ENCODE data around the gene STAT5B.

STAT5B gene

GRCh38 chr17:42285346-42286050 is 9.3 kb upstream of the STAT5B start:
- TF ChIP-seq POLR2AphosphoS5 (IDR thresholded peaks at IDR 0.05; ENCODE audit: low read depth, low read length) (no peak), TAF1 (IDR thresholded peaks at IDR 0.05; ENCODE audit: borderline replicate concordance, insufficient read depth, low read length) (no peak), REST (IDR thresholded peaks at IDR 0.05; ENCODE audit: insufficient read depth in 1 of 2, low read depth in 2 of 2, low read length in 2 of 2) (no peak), SIN3A (IDR thresholded peaks at IDR 0.05; ENCODE audit: borderline replicate concordance, insufficient read depth, low read length) (no peak), FOXP2 (optimal IDR thresholded peaks at IDR 0.05; ENCODE audit: borderline replicate concordance, extremely low read depth, extremely low read length, insufficient read depth) (no peak)

GRCh38 chr17:42284566-42284965 is 8.4 kb upstream of the STAT5B start:
- TF ChIP-seq SIN3A (IDR thresholded peaks at IDR 0.05; ENCODE audit: borderline replicate concordance, insufficient read depth, low read length) (no peak), REST (IDR thresholded peaks at IDR 0.05; ENCODE audit: insufficient read depth in 1 of 2, low read depth in 2 of 2, low read length in 2 of 2) (no peak), TAF1 (IDR thresholded peaks at IDR 0.05; ENCODE audit: borderline replicate concordance, insufficient read depth, low read length) (no peak), POLR2AphosphoS5 (IDR thresholded peaks at IDR 0.05; ENCODE audit: low read depth, low read length) (no peak)

GRCh38 chr17:42284024-42284369 is 7.8 kb upstream of the STAT5B start:
- TF ChIP-seq FOXP2 (optimal IDR thresholded peaks at IDR 0.05; ENCODE audit: borderline replicate concordance, extremely low read depth, extremely low read length, insufficient read depth) (no peak), POLR2AphosphoS5 (IDR thresholded peaks at IDR 0.05; ENCODE audit: low read depth, low read length) (no peak)

GRCh38 chr17:42283241-42284023 is 7.2 kb upstream of the STAT5B start:
- TF ChIP-seq POLR2AphosphoS5 (IDR thresholded peaks at IDR 0.05; ENCODE audit: low read depth, low read length) (no peak), SIN3A (IDR thresholded peaks at IDR 0.05; ENCODE audit: borderline replicate concordance, insufficient read depth, low read length) (no peak), REST (IDR thresholded peaks at IDR 0.05; ENCODE audit: insufficient read depth in 1 of 2, low read depth in 2 of 2, low read length in 2 of 2) (no peak), FOXP2 (optimal IDR thresholded peaks at IDR 0.05; ENCODE audit: borderline replicate concordance, extremely low read depth, extremely low read length, insufficient read depth) (no peak), TAF1 (IDR thresholded peaks at IDR 0.05; ENCODE audit: borderline replicate concordance, insufficient read depth, low read length) (no peak)

GRCh38 chr17:42282478-42283080 is 6.4 kb upstream of the STAT5B start:
- TF ChIP-seq SIN3A (IDR thresholded peaks at IDR 0.05; ENCODE audit: borderline replicate concordance, insufficient read depth, low read length) = no peak
- TF ChIP-seq FOXP2 (optimal IDR thresholded peaks at IDR 0.05; ENCODE audit: borderline replicate concordance, extremely low read depth, extremely low read length, insufficient read depth) = no peak
- TF ChIP-seq REST (IDR thresholded peaks at IDR 0.05; ENCODE audit: insufficient read depth in 1 of 2, low read depth in 2 of 2, low read length in 2 of 2) = no peak
- TF ChIP-seq POLR2AphosphoS5 (IDR thresholded peaks at IDR 0.05; ENCODE audit: low read depth, low read length) = no peak
- no peak for TF ChIP-seq TAF1 (IDR thresholded peaks at IDR 0.05; ENCODE audit: borderline replicate concordance, insufficient read depth, low read length)
